ENCODE measurements around the gene LDLRAD2. TPM values are rescaled to one million over a fixed set of nuclear protein-coding genes. Genes with fewer than 3 reads are reported as not detected.

Gene LDLRAD2
- total RNA-seq, 1 donor from 2014 or later = not detected

DNA sequence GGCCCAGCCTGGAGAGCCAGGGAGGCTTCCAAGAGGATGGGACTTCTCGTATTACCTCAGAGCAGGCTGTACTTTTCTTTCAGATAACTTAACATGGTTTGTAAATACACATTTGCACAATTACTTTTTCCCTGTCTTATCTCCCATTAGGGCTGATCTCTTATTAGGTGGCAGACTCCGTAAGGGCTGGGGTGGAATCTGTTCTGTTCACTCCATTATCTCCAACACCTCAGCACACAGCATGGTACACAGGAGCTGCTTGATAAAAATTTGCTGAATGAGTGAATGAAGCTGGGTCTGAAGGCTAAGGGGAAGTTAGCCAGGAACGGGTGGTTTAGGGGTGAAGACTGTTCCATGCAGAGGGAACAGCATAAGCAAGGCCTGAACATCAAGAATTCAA, 48.9 kb downstream of the LDLRAD2 start:
- no peak for DNase-seq (ENCODE audit: low read depth in 2 of 2)

DNA sequence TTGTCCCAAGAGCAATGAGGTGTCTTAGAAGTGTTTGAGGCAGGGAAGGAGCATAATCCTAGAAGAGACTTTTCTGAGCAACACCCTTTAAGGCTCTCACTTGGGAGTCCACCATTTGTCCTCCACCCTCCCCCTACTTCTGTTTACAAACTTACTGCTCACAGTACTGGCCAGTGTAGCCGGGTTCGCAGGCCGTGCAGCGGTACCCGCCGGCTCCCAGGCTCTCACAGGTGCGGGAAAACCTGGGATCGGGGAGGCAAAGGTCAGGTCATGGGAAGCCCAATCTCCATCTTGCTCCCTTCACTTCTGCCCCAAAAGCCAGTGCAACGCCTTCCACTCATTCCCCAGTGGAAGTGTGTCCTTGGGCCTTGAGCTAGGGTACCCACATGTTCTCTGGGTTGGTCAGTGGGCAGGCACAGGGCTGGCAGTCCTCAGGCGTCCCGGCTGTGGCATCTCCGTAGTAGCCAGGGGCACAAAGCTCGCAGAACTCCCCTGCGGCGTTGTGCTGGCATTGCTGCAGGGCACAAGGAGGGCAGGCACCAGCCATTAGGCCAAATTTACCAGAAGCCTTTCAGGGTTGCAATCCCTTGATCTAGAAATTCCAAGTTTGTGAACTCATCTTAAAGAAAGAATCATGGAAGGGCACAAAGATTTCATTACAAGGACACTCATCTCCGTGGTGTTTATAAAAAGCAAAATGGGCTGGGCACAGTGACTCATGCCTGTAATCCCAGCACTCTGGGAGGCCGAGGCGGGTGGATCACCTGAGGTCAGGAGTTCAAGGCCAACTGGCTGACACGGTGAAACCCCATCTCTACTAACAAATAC, 49.8 kb downstream of the LDLRAD2 start:
- DNase-seq (ENCODE audit: low read depth in 2 of 2) = peak in 1 of 2 donors; percentile 36

DNA sequence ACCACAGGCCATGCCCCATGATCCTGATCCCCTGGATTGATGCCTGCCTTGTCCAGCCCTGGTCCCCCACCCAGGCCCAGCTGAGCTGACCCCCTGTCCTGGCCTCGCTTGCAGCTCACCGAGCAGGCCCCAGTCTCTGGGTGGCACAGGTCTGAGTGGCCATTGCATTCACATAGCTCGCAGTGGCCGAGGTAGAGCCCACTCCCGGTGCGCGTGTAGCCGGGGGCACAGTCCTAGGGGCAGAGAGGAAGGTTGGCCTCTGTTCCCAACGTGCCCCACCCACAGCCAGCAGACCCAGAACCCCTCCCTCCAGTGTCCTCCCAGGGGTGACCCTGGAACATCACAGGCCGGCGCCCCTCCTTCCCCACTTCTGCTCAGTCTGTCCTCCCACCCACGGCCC, 51.9 kb downstream of the LDLRAD2 start:
- no peak for DNase-seq (ENCODE audit: low read depth in 2 of 2)

DNA sequence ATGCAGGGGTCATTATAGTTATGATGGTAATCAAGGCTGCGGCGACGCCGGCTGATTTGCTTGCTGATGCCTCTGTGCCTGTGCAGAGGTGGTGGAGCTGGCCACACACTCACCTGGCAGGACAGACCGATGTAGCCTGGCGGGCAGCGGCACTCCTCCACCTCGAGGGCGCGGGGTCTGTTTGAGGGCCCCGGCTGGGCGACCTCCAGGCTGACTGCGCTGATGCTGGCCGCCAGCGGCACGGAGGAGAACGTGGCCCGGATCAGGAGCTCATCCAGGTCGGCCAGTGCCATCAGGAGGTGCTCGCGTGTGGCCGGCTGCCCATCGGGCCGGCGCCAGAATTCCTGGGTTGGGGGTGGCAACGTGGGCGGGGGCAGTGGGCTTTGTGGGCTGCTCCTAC, 52.7 kb downstream of the LDLRAD2 start:
- DNase-seq (ENCODE audit: low read depth in 2 of 2) = no peak

DNA sequence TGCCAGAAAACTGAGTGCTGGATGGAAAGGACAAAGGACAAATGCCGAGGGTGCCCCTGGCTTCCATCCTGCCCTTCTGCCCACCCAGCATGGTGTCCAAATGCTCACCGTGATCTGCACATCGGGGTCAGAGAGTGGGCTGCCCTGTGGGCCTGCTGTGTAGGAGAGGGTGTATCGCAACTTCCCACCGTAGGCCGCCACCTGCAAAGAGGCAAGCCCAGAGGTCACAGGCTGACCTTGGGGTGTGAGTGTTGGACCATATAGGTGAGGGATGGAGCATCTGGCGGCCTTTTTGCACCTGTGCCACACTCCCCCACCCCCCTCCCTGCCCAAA, 53.5 kb downstream of the LDLRAD2 start:
- DNase-seq (ENCODE audit: low read depth in 2 of 2) = no peak

DNA sequence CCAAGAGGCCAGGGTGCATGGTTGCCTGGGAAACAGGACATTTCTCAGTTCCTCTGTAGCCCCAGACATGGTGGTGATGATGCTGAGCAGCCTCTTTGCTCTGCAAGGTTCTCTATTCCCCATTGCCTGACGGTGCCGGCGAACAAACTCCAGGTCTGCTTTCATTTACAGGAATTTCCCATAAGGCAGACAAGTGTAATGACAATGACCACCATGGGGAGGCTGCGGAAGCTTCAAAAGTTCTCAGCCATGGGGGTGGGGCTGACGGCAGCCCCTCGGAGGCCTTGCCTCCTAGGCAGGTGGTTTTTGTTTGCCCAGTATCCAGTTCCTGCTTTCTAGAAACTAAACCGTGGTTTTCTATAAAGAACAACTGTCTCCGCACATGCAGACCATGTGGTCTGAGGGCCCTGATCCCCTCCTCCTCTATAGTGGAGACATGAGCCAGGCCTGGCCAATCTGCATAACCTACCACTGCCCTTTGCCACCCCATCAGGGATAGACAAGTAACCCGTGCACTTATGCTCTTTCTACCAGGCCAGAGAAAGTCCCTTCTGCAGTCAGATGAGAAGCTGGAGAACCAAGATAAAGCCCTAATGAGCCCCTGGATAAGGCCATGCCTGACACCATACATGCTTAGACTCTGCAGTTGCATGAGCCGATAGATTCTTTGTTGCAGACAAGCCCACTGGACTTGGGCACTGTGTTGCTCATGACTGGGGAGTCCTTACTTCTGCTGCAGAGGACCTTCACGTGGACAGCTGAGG, 54.1 kb downstream of the LDLRAD2 start:
- DNase-seq (ENCODE audit: low read depth in 2 of 2) = no peak

DNA sequence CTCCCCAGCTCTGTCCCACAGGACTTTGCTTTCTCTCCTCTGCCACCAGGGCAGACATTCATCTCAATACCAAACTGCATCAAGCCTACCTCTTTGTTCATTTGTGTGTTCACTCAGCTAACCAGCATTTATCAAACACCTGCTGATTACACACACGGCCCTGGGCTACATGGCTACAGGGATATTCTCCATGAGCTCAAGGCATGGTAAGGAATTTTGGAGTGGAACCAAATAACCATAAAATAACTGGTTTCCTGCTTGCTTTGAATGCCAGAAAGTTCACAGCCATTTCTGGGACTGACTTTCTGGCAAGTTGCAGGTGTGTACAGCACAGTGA, 54.6 kb downstream of the LDLRAD2 start:
- peak in 1 of 2 donors; percentile 43 for DNase-seq (ENCODE audit: low read depth in 2 of 2)

DNA sequence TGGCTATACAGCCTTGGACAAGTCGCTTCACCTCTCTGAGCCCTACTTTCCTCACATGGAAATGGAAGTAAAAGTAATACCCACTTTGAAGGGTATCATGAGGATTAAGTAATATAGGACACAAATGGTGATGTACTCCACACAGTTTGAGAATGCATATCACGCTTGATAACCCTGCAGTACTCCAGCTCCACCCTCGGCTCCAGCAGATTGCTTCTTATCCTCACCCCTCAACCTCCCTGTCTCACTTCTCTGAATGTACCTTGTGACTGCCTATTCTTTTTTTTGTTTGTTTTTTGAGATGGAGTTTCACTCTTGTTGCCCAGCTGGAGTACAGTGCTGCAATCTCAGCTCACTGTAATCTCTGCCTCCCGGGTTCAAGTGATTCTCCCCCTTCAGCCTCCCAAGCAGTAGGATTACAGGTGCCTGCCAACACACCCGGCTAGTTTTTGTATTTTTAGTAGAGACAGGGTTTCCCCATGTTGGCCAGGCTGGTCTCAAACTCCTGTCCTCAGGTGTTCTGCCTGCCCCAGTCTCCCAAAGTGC, 55.5 kb downstream of the LDLRAD2 start:
- DNase-seq (ENCODE audit: low read depth in 2 of 2) = no peak

DNA sequence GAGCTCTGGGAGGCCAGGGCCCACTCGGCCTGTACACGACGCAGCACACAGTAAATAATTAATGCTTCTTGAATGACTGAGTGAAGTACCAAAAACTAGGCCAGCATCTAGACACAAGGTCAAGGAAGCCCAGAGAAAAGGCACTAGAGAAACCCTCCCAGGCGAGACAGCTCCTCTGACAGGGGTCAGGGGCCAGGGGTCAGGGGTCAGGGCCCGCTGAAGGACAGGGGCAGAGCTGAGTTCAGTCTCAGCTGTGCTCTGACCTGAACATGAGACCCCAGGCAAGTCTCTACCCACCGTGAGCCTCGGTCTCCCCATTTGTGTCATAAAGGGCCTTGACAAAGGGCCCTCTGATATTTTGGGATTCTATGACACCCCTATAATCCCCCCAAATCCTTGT, 56.4 kb downstream of the LDLRAD2 start:
- DNase-seq (ENCODE audit: low read depth in 2 of 2) = no peak

DNA sequence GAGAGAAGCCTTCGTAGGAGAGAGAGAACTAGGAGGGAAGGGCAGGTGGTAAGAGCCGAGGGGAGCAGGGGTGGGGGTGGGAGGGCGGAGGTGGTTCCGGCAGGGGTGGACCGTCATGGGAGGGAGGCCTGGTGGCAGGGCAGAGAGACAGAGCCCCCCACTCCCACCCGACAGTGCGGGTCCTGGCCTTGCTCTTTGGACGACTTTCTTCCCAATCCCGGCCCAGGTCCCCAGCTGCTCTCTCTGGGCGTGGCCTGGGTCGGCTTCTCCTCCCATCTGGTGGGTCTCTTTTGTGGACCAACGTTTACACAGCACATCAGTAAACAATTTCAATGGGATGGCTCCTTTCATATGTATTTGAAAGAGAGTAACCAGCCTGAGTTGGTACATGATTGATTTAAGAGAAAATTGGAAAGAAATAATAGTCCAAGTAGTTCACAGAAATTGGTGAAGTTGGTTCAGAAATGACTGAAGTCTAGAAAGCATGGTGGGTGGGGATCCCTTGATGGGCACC, 56.9 kb downstream of the LDLRAD2 start:
- no peak for DNase-seq (ENCODE audit: low read depth in 2 of 2)

DNA sequence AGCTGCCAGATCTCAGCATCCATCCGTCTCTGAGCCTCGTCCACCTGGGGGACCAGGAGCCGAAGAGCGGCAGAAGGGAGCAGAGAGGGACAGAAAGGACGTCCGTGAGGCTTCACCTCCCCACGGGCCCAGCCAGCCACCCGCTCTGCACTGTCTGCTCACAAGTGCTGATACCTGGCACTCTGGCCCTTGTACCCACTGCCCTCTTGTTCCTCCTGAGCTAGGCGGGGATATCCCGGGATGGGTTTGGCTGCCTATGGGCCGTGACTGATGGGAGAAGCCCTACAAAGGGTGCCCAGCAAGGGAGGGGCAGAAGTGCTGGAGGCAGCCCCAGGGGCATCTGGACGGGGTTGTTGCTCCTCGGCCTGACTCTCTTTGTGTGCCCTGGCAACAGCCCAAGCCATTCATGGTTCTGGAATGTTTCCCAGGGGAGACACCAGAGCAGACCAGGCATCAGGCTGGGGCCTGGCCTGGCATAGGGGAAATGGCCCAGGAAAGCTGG, 57.6 kb downstream of the LDLRAD2 start:
- peak; percentile 80 to 81 for DNase-seq (ENCODE audit: low read depth in 2 of 2)

DNA sequence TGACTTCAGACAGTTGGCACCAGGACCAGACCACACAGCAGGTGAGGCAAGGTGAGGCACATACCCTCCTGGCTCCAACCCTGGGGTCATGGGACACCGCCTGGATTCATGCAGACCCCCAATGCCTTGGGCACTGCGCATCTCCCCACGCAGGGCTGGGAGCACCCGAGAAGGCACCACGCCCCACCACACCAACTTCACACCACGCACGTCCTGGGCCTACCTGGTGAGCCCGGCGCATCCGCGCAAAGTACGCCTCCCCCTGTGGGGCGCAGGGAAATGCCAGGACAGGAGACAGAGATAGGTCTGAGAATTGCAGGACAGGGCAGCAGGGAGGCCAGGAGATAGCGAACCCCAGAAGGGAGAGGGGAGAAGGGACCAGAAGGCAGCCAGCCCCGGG, 58.5 kb downstream of the LDLRAD2 start:
- DNase-seq (ENCODE audit: low read depth in 2 of 2) = no peak

DNA sequence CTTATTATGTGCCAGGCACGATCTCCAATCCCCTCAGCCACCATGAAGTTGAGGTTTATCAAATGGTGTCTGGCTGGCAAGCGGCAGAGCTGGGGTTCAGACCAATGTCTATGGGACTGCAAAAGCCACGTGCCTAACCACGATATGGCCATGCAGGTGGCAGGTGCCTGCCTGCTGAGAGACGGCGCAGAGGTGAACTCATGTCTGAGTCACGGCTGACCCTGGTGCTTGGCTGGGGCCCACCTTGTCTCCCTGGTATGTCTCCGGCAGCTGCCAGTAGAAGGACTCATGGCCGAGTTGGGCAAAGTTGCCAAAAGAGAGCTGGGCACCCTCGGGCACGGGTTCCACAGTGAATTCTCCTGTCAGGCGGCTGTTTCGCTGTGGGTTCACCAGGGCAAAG, 59.9 kb downstream of the LDLRAD2 start:
- DNase-seq (ENCODE audit: low read depth in 2 of 2) = no peak

DNA sequence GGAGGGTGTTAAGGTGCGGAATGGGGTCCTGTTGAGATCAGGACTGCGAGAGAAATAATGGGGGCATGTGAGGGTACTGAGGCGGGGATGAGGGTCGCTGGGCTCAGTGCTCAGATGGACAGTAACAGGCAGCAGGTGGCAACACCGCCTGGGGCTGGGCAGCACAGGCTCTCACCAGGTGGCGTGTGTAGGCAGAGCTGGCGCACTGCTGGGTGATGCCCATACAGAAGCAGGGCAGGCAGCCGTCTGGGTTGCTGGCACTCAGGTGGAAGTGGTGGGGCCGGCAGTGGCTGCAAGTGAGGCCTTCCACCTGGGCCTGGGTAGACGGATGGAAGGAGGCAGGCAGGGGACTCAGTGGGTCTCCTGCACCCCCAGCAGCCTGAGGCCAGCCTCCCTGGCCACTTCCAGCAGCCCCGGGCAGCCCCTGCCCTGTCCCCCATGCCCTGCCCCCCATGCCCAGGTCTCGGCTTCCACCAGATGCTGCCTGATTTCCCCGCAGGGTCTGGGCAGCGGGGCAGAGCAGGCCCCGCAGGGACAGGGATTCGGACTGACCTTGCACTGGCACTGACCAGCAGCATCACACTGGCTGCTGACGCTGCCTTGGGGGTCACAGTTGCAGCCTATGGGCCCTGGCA, 60.5 kb downstream of the LDLRAD2 start:
- DNase-seq (ENCODE audit: low read depth in 2 of 2) = no peak

DNA sequence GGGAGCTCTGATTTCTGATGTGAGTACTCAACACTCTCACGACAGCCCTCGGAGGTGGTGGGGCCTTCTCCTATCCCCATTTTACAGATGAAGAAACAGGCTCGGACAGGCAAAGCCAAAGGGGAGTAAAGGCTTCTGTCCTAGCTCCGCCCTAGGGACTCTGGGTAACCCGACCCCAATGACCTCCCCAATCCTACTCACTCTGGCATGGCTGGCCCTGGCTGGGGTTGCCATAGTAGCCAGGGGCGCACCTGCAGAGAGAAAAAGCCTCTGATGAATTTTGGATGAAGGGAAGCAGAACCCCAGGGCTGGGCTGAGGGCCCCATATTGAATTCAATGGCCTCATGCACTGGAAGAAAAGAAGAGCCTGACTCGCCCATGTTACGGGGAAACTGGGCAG, 61.1 kb downstream of the LDLRAD2 start:
- no peak for DNase-seq (ENCODE audit: low read depth in 2 of 2)

DNA sequence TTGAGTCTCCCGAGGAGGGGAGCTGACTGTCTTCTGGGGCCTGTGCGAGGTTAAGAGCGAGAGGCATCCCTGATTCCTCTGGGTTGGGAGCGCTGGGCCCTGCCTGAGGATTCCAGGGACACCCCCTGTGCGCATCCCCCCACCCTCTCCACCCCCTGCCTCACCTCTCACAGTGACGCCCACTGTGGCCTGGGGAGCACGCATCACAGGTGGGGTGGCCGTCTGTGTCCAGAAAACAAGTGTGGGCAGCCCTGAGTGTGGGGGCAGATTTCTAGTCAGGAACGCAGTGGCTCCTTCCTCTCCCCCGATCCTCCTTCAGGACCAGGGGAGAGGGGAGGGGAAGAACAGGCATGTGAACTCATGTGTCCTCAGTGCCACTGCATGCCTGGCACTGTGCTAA, 61.7 kb downstream of the LDLRAD2 start:
- DNase-seq (ENCODE audit: low read depth in 2 of 2) = no peak

DNA sequence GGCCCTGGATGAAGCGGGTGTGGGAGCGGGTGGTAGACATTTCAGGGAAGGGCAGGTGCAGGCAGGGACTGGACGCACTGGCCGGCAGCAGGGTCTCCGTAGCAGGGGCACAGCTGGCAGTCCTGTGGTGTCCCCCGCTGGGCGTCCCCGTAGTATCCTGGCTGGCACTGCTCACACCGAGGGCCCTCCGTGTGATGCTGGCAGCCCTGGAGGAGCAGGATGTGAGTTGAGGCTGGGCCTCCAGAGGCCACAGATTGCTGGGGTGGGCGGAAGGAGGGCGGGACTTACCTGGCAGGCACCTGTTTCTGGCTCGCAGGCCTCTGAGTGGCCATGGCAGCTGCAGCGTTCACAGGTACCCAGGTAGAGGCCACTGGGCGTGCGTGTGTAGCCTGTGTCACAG, 62.3 kb downstream of the LDLRAD2 start:
- DNase-seq (ENCODE audit: low read depth in 2 of 2) = no peak

Other genes starting within 250 kb of the LDLRAD2 start
- under 0.01 TPM in 2 replicates for gene RAP1GAP, start 142.9 kb upstream of the LDLRAD2 start, total RNA-seq
- gene USP48, start 29.1 kb upstream of the LDLRAD2 start, total RNA-seq = 39.0 and 61.5 TPM in 2 replicates
- gene HSPG2, start 125.0 kb downstream of the LDLRAD2 start, total RNA-seq = 250 and 367 TPM in 2 replicates
- gene CELA3B, start 164.8 kb downstream of the LDLRAD2 start, total RNA-seq = under 0.01 TPM in 1 of 2 replicates, not detected in the other
- not detected in 2 replicates for gene CELA3A, start 189.4 kb downstream of the LDLRAD2 start, total RNA-seq
- 227 and 372 TPM in 2 replicates for gene CDC42, start 240.4 kb downstream of the LDLRAD2 start, total RNA-seq

Data from lung microvascular endothelial cell (primary cell).